ENCODE results near the gene CHM.
"Not testable (repeated sequence)": the region's sequence is repeated elsewhere in the genome, so short reads cannot be mapped to it uniquely, and the experiment has no call there.

The CHM gene

GRCh38 chrX:85996555-85996954 is 50.8 kb downstream of the CHM start:
- no peak for DNase-seq (ENCODE audit: low read depth in 2 of 2)

DNA sequence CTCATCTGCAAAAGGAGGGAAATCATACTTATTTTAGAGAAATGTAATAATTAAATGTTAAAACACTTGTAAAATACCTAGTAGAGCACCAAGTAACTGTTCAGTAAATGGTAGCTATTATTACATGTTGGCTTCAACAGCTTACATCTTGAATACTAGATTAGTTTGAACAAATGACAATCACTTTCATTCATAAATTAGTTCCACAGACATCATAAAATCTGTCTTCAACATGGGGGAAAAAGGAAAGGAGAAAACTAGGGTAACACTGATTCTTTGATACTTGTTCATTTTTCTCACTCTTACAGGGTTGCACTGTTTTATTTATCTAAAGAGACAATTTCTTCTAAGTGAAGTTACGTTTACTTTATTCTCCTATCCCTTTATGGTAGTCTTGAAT is 51.7 kb downstream of the CHM start:
- no peak for DNase-seq (ENCODE audit: low read depth in 2 of 2)

DNA sequence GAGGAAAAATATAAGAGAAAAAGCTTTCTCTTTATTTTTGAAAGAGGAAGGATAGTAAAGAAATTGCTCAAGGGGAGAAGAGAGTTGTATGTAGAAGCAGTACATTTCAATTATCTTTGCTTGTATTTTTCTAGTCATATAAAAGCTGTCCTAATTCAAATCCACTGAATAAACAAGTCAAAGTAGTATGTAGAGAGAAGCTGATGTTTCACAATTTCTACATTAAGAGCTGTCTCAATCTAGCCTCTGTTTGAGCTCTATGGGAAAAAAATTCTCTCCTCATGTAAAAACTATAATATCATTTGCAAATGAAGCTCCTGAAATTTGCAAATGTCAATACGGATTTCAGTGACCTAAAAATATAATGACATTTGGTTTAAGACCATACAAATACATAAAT is 52.6 kb downstream of the CHM start:
- DNase-seq (ENCODE audit: low read depth in 2 of 2): no peak

DNA sequence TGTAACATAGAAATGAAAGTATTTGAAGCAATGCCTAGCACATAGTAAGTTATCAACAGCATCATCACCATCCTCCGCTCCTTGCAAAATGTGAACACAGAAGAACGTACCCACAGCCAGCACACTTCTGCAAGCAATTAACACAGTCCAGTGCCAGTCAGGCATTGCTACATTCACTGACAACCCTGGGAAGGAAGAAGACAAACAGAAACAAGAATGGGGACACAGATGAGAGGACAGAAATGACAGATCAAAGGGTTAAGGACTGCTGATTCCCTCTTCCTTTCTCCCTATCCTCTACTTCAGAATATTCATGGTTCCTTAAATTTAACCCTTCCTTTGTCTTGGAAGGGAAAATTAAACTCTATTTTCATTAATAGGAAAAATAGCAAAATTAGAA is 53.1 kb downstream of the CHM start:
- DNase-seq (ENCODE audit: low read depth in 2 of 2): no peak

GRCh38 chrX:85993539-85994197 is 53.7 kb downstream of the CHM start:
- DNase-seq (ENCODE audit: low read depth in 2 of 2): no peak

GRCh38 chrX:85992811-85993229 is 54.5 kb downstream of the CHM start:
- peak; percentile 3 for DNase-seq (ENCODE audit: low read depth in 2 of 2)

DNA sequence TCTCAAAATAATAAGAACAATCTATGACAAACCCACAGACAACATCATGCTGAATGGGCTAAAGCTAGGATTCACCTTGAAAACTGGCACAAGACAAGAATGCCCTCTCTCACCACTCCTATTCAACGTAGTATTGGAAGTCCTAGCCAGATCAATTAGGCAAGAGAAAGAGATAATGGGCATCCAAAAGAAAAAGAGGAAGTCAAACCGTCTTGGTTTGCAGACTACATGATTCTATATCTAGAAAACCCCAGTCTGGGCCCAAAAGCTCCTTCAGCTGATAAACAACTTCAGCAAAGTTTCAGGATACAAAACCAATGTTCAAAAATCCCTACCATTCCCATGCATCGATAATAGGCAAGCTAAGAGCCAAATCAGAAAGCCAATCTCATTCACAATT is 59.0 kb downstream of the CHM start:
- no peak for DNase-seq (ENCODE audit: low read depth in 2 of 2)

- DNase-seq (ENCODE audit: low read depth in 2 of 2): no peak
These were observed 67.1 kb downstream of the CHM start for GRCh38 chrX:85980286-85980685.

GRCh38 chrX:85977218-85977617 is 70.1 kb downstream of the CHM start:
- no peak for DNase-seq (ENCODE audit: low read depth in 2 of 2)

- not testable (repeated sequence) for DNase-seq (ENCODE audit: low read depth in 2 of 2)
These were observed 75.0 kb downstream of the CHM start for GRCh38 chrX:85972351-85972750.

GRCh38 chrX:85964744-85965143 is 82.6 kb downstream of the CHM start:
- no peak for DNase-seq (ENCODE audit: low read depth in 2 of 2)

DNA sequence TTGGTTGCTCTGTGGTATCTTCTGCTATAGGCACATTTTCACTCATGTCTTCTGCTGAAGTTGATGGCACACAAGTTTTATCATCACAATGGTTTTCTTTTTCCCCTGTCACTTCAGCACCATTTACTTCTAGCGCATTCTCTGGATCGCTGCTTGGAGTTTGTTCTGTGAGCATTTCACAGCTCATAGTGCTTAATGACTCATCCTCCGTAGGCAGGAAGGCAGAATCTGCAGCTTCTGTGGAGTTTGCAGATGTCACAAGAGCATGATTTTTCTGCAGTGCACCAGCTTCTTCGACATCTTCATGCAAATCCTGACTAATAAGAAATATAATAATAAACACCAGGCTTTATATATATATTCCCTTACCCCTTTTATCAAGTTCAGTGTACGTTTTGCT is 83.6 kb downstream of the CHM start:
- peak; percentile 27 to 38 for DNase-seq (ENCODE audit: low read depth in 2 of 2)

GRCh38 chrX:85955510-85955909 is 91.8 kb downstream of the CHM start:
- DNase-seq (ENCODE audit: low read depth in 2 of 2): no peak

DNA sequence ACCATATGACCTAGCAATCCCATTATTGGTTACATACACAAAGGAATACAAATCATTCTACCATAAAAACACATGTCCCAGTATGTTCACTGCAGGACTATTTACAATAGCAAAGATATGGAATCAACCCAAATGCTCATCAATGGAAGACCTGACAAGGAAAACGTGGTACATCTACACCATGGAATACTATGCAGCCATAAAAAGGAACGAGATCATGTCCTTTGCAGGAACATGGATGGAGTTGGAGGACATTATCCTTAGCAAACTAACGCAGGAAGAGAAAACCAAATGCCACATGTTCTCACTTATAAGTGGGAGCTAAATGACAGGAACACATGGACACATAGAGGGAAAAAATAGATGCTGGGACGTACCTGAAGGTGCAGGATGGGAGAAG is 102.6 kb downstream of the CHM start:
- DNase-seq (ENCODE audit: low read depth in 2 of 2): not testable (repeated sequence)

DNA sequence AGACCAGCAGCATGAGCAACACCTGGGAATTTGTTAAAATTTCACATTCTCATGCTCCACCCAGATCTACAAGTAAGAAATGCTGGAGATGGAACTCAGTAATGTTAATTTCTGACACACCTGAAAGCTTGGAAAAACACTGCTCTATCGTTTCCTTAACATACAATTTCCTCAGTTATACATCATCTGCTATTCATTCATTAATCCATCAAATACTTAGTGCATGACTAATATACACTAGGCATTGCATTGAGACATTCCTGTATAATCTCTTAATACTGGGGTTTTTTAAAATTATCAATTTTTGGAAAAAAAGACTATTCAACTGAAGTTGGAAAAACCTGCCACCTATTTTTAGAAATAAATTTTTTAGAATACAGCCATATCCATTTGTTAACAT is 106.1 kb downstream of the CHM start:
- no peak for DNase-seq (ENCODE audit: low read depth in 2 of 2)

DNA sequence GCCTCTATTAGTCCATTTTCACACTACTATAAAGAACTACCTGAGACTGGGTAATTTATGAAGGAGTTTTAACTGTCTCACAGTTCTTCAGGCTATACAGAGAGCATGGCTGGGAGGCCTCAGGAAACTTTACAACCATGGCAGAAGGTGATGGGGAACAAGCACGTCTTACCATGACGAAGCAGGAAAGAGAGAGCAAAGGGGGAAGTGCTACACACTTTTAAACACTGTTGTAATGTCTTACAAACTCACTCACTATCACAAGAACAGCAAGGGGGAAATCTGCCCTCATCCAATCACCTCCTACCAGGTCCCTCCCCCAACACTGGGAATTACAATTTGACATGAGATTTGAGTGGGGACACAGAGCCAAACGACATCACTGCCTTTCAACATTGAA is 107.4 kb downstream of the CHM start:
- not testable (repeated sequence) for DNase-seq (ENCODE audit: low read depth in 2 of 2)

DNA sequence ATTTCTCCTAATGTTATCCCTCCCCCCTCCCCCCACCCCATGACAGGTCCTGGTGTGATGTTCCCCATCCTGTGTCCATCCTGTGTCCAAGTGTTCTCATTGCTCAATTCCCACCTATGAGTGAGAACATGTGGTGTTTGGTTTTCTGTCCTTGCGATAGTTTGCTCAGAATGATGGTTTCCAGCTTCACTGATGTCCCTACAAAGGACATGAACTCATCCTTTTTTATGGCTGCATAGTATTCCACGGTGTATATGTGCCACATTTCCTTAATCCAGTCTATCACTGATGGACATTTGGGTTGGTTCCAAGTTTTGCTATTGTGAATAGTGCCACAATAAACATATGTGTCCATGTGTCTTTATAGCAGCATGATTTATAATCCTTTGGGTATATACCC is 113.0 kb downstream of the CHM start:
- DNase-seq (ENCODE audit: low read depth in 2 of 2): not testable (repeated sequence)

DNA sequence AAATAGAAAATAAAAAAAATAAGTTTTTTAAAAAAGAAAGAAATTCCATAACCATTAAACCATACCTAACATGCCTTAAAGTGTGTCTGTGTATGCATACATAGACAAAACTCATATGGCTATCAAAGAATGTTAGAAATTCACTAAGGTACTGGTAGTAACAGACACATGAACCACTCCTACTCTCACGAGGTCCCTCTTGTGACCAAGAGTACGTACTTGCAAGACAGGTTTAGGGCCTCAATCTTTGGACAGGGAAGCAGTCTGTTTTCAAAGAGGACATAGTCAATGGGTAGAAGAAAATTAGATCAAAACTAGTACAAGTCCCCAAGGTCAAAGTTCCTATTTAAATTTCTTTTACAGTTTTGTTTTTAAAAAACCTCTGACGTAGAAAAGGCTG is 117.3 kb downstream of the CHM start:
- DNase-seq (ENCODE audit: low read depth in 2 of 2): no peak

GRCh38 chrX:85928606-85929005 is 118.8 kb downstream of the CHM start:
- no peak for DNase-seq (ENCODE audit: low read depth in 2 of 2)

- DNase-seq (ENCODE audit: low read depth in 2 of 2): no peak
These were observed 119.6 kb downstream of the CHM start for GRCh38 chrX:85927740-85928139.

DNA sequence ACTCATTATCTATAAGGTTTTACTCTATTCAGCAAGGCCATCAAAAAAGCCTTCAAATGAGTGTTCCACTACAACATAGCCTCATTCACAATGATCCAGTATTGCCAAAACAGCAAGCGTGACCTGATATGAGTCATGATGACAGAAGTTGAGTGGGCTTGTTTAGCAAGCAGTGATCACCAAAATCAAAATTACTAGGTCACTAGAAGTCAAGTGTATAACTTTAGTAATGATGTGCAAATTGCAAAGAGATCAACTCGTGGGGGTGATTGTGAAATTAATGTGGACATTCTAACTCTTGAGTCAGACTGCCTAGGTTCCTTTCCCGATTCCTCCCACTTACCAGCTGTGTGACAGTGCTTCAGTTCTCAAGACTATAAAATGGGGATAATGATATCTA is 124.5 kb downstream of the CHM start:
- DNase-seq (ENCODE audit: low read depth in 2 of 2): peak; percentile 5 to 7

- peak in 1 of 2 experiments; percentile 4 for DNase-seq (ENCODE audit: low read depth in 2 of 2)
These were observed 130.6 kb downstream of the CHM start for GRCh38 chrX:85916656-85917280.

DNA sequence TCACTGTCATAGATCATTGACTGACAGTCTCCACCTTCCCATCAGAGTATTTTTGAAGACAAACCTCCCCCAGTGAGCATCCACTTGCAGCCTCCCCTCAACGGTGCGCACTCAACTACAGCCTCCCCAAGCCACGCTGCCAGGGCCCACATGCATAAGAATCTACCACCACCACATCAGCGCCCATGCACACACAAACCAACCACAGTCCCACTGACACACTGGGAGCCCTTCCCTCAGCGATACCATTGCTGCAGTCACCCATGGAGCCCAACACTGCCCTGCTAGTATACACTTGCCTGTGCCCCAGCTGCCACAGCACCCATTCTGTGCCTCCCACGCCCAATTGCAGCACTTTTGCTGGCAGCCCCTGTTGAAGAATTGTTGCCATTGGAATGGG is 132.9 kb downstream of the CHM start:
- DNase-seq (ENCODE audit: low read depth in 2 of 2): no peak

- DNase-seq (ENCODE audit: low read depth in 2 of 2): no peak
These were observed 140.0 kb downstream of the CHM start for GRCh38 chrX:85907316-85907715.
